Measurements from ENCODE around the gene MVK. TPM values are rescaled to one million over a fixed set of nuclear protein-coding genes. Genes with fewer than 3 reads are reported as not detected.

Gene MVK
- total and polyA plus RNA-seq, 2 experiments from 2014 or later = 16.7 to 40.1 TPM

DNA sequence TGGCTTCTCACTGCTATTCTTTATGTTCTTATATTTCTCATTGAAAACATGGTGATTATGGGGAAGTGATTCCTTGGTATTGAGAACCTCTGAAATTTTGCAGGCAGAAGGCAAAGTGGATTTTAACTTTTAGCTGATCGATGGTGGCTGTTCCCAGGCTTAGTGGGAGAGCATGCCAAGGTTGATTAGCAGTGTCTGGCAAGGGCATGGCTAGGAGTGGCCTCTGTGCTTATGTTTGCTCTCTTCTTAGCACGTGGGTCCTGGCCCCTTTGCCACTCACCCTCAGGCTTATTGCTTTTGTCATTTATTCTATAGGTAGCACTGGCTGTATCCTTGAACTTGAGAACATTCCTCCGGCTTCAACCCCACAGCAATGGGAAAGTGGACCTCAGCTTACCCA is 2.1 kb downstream of the MVK start (continued):
- TF ChIP-seq CREB1 (CRISPR knock-in tag; IDR thresholded peaks at IDR 0.05; ENCODE audit: low read depth) (no peak), JUNB (IDR thresholded peaks at IDR 0.05; ENCODE audit: unreplicated experiment) (no peak), NANOG (IDR thresholded peaks at IDR 0.05; ENCODE audit: borderline replicate concordance) (no peak)

- Histone ChIP-seq H3K27me3 (ENCODE audit: insufficient read depth) (no peaks in the 10 kb centered on the region), H4K20me1 (replicated peaks; ENCODE audit: insufficient read depth) (no peaks in the 10 kb centered on the region), H3K4me2 (no peak overlapping the region), H2AFZ (no peak overlapping the region), H3K9me2 (ENCODE audit: insufficient read depth) (peaks cover 5% of the 10 kb centered on the region; the same call in 1 of the 2 replicates), H3K79me2 (replicated peaks; ENCODE audit: insufficient read depth) (peaks cover 25% of the 10 kb centered on the region), H3F3A (replicated peaks; ENCODE audit: low read depth) (no peaks in the 10 kb centered on the region), H3K27ac (ENCODE audit: low read depth) (no peak overlapping the region), H3K4me1 (ENCODE audit: insufficient read depth) (peaks cover 14% of the 10 kb centered on the region; the same call in 1 of the 2 replicates), H3K36me3 (ENCODE audit: insufficient read depth) (peaks cover 21% of the 10 kb centered on the region), H3K4me3 (no peak overlapping the region)
- no peak overlapping the region for H3K27ac Mint-ChIP-seq
- H3K4me3 Mint-ChIP-seq = no peak overlapping the region
- DNase-seq (ENCODE audit: low spot score) (no peak), ATAC-seq (no peak)
- peaks cover 16% of the 10 kb centered on the region for H3K27me3 Mint-ChIP-seq (ENCODE audit: insufficient read depth, low read depth, poor library complexity)
- no peaks in the 10 kb centered on the region for H3K9me3 Mint-ChIP-seq
- peaks cover 16% of the 10 kb centered on the region for H3K4me1 Mint-ChIP-seq
- peaks cover 49% of the 10 kb centered on the region for H3K36me3 Mint-ChIP-seq (ENCODE audit: low read depth)
- no peak for TF ChIP-seq EZH2 (IDR thresholded peaks at IDR 0.05; ENCODE audit: low read depth, unreplicated experiment)
- TF ChIP-seq, protein P1, sequence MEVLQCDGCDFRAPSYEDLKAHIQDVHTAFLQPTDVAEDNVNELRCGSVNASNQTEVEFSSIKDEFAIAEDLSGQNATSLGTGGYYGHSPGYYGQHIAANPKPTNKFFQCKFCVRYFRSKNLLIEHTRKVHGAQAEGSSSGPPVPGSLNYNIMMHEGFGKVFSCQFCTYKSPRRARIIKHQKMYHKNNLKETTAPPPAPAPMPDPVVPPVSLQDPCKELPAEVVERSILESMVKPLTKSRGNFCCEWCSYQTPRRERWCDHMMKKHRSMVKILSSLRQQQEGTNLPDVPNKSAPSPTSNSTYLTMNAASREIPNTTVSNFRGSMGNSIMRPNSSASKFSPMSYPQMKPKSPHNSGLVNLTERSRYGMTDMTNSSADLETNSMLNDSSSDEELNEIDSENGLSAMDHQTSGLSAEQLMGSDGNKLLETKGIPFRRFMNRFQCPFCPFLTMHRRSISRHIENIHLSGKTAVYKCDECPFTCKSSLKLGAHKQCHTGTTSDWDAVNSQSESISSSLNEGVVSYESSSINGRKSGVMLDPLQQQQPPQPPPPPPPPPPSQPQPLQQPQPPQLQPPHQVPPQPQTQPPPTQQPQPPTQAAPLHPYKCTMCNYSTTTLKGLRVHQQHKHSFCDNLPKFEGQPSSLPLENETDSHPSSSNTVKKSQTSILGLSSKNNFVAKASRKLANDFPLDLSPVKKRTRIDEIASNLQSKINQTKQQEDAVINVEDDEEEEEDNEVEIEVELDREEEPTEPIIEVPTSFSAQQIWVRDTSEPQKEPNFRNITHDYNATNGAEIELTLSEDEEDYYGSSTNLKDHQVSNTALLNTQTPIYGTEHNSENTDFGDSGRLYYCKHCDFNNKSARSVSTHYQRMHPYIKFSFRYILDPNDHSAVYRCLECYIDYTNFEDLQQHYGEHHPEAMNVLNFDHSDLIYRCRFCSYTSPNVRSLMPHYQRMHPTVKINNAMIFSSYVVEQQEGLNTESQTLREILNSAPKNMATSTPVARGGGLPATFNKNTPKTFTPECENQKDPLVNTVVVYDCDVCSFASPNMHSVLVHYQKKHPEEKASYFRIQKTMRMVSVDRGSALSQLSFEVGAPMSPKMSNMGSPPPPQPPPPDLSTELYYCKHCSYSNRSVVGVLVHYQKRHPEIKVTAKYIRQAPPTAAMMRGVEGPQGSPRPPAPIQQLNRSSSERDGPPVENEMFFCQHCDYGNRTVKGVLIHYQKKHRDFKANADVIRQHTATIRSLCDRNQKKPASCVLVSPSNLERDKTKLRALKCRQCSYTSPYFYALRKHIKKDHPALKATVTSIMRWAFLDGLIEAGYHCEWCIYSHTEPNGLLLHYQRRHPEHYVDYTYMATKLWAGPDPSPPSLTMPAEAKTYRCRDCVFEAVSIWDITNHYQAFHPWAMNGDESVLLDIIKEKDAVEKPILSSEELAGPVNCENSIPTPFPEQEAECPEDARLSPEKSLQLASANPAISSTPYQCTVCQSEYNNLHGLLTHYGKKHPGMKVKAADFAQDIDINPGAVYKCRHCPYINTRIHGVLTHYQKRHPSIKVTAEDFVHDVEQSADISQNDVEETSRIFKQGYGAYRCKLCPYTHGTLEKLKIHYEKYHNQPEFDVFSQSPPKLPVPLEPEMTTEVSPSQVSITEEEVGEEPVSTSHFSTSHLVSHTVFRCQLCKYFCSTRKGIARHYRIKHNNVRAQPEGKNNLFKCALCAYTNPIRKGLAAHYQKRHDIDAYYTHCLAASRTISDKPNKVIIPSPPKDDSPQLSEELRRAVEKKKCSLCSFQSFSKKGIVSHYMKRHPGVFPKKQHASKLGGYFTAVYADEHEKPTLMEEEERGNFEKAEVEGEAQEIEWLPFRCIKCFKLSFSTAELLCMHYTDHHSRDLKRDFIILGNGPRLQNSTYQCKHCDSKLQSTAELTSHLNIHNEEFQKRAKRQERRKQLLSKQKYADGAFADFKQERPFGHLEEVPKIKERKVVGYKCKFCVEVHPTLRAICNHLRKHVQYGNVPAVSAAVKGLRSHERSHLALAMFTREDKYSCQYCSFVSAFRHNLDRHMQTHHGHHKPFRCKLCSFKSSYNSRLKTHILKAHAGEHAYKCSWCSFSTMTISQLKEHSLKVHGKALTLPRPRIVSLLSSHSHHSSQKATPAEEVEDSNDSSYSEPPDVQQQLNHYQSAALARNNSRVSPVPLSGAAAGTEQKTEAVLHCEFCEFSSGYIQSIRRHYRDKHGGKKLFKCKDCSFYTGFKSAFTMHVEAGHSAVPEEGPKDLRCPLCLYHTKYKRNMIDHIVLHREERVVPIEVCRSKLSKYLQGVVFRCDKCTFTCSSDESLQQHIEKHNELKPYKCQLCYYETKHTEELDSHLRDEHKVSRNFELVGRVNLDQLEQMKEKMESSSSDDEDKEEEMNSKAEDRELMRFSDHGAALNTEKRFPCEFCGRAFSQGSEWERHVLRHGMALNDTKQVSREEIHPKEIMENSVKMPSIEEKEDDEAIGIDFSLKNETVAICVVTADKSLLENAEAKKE (CRISPR knock-in tag; IDR thresholded peaks at IDR 0.05) = no peak
- no peak for TF ChIP-seq JUNB (IDR thresholded peaks at IDR 0.05; ENCODE audit: unreplicated experiment)
- TF ChIP-seq, protein P2, sequence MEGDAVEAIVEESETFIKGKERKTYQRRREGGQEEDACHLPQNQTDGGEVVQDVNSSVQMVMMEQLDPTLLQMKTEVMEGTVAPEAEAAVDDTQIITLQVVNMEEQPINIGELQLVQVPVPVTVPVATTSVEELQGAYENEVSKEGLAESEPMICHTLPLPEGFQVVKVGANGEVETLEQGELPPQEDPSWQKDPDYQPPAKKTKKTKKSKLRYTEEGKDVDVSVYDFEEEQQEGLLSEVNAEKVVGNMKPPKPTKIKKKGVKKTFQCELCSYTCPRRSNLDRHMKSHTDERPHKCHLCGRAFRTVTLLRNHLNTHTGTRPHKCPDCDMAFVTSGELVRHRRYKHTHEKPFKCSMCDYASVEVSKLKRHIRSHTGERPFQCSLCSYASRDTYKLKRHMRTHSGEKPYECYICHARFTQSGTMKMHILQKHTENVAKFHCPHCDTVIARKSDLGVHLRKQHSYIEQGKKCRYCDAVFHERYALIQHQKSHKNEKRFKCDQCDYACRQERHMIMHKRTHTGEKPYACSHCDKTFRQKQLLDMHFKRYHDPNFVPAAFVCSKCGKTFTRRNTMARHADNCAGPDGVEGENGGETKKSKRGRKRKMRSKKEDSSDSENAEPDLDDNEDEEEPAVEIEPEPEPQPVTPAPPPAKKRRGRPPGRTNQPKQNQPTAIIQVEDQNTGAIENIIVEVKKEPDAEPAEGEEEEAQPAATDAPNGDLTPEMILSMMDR (conservative IDR thresholded peaks at IDR 0.05; ENCODE audit: low read depth in 2 of 2) = no peak
- no peak for TF ChIP-seq ZNF114 (CRISPR knock-in tag; IDR thresholded peaks at IDR 0.05)
- no peak for TF ChIP-seq ETS1 (IDR thresholded peaks at IDR 0.05)
- no peak for TF ChIP-seq POLR2AphosphoS5 (IDR thresholded peaks at IDR 0.05; ENCODE audit: low read depth)
- TF ChIP-seq STAT1 (IDR thresholded peaks at IDR 0.05; ENCODE audit: unreplicated experiment) = no peak
- no peak for TF ChIP-seq ZNF331 (CRISPR knock-in tag; IDR thresholded peaks at IDR 0.05; ENCODE audit: low read depth)
- TF ChIP-seq CREB1 (CRISPR knock-in tag; IDR thresholded peaks at IDR 0.05; ENCODE audit: low read depth) = no peak
- no peak for TF ChIP-seq EZH2phosphoT487 (IDR thresholded peaks at IDR 0.05; ENCODE audit: unreplicated experiment)
- TF ChIP-seq, protein P3, sequence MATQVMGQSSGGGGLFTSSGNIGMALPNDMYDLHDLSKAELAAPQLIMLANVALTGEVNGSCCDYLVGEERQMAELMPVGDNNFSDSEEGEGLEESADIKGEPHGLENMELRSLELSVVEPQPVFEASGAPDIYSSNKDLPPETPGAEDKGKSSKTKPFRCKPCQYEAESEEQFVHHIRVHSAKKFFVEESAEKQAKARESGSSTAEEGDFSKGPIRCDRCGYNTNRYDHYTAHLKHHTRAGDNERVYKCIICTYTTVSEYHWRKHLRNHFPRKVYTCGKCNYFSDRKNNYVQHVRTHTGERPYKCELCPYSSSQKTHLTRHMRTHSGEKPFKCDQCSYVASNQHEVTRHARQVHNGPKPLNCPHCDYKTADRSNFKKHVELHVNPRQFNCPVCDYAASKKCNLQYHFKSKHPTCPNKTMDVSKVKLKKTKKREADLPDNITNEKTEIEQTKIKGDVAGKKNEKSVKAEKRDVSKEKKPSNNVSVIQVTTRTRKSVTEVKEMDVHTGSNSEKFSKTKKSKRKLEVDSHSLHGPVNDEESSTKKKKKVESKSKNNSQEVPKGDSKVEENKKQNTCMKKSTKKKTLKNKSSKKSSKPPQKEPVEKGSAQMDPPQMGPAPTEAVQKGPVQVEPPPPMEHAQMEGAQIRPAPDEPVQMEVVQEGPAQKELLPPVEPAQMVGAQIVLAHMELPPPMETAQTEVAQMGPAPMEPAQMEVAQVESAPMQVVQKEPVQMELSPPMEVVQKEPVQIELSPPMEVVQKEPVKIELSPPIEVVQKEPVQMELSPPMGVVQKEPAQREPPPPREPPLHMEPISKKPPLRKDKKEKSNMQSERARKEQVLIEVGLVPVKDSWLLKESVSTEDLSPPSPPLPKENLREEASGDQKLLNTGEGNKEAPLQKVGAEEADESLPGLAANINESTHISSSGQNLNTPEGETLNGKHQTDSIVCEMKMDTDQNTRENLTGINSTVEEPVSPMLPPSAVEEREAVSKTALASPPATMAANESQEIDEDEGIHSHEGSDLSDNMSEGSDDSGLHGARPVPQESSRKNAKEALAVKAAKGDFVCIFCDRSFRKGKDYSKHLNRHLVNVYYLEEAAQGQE (IDR thresholded peaks at IDR 0.05; ENCODE audit: unreplicated experiment) = no peak
- TF ChIP-seq NANOG (IDR thresholded peaks at IDR 0.05; ENCODE audit: borderline replicate concordance) = no peak
Observed at GRCh38 chr12:109577311-109577710, 3.7 kb downstream of the MVK start.
